MM.1S (cell line): ENCODE measurements around the gene GNAT3.

Source experiments
- DNase-seq: peaks from one replicate; pipeline ENCODE4 v3.0.0-alpha.2; 2015
- H2AFZ ChIP-seq: fragments of 300-600 bp; sonication (generic); 2 replicates; pipeline ENCODE4 v1.6.0; 2016; ENCODE audit warnings: antibody characterized with exemption, low read length
- H3F3A ChIP-seq: fragments of 300-600 bp; sonication (generic); 2 replicates; pipeline ENCODE4 v1.6.1; 2016; ENCODE audit warnings: mild to moderate bottlenecking, antibody characterized with exemption, low read length, moderate library complexity, mixed read lengths; ENCODE audit not compliant: insufficient read depth
- H3K27ac ChIP-seq: fragments of 300-600 bp; sonication (generic); 2 replicates; pipeline ENCODE4 v1.5.1; 2016; ENCODE audit warnings: mild to moderate bottlenecking, low read length
- H3K27me3 ChIP-seq: fragments of 300-600 bp; sonication (generic); replicated peaks from 2 replicates; pipeline ENCODE4 v1.6.0; 2016; ENCODE audit warnings: low read length; ENCODE audit not compliant: insufficient read depth
- H3K36me3 ChIP-seq: fragments of 300-600 bp; sonication (generic); replicated peaks from 2 replicates; pipeline ENCODE4 v1.6.1; 2016; ENCODE audit warnings: mild to moderate bottlenecking, low read length, mixed read lengths; ENCODE audit not compliant: insufficient read depth
- H3K4me1 ChIP-seq: fragments of 300-600 bp; sonication (generic); 2 replicates; pipeline ENCODE4 v1.6.1; 2016; ENCODE audit warnings: low read length, mixed read lengths
- H3K4me2 ChIP-seq: fragments of 300-600 bp; sonication (generic); 2 replicates; pipeline ENCODE4 v1.6.0; 2016; ENCODE audit warnings: low read depth, low read length
- H3K4me3 ChIP-seq: fragments of 300-600 bp; sonication (generic); 2 replicates; pipeline ENCODE4 v1.5.1; 2016; ENCODE audit warnings: low read length, mixed read lengths
- H3K79me2 ChIP-seq: fragments of 300-600 bp; sonication (generic); 2 replicates; pipeline ENCODE4 v1.6.1; 2016; ENCODE audit warnings: mixed run types, low read length, mixed read lengths
- H3K9ac ChIP-seq: fragments of 300-600 bp; sonication (generic); 2 replicates; pipeline ENCODE4 v1.6.1; 2016; ENCODE audit warnings: low read length, mixed read lengths
- H3K9me2 ChIP-seq: fragments of 300-600 bp; sonication (generic); replicated peaks from 2 replicates; pipeline ENCODE4 v1.6.1; 2016; ENCODE audit warnings: mild to moderate bottlenecking, low read length, mixed read lengths; ENCODE audit not compliant: insufficient read depth
- H3K9me3 ChIP-seq: fragments of 300-600 bp; sonication (generic); replicated peaks from 2 replicates; pipeline ENCODE4 v1.6.1; 2016; ENCODE audit warnings: mild to moderate bottlenecking, low read length, mixed read lengths; ENCODE audit not compliant: insufficient read depth
- H4K20me1 ChIP-seq: fragments of 300-600 bp; sonication (generic); 2 replicates; pipeline ENCODE4 v1.6.1; 2016; ENCODE audit warnings: mild to moderate bottlenecking, low read length, moderate library complexity, mixed read lengths; ENCODE audit not compliant: insufficient read depth
- EZH2 ChIP-seq: fragments of 300-600 bp; sonication (generic); optimal IDR thresholded peaks from 2 replicates; pipeline ENCODE3; 2017; ENCODE audit warnings: low read depth, mild to moderate bottlenecking, antibody characterized with exemption, low read length, mixed read lengths
- EZH2phosphoT487 ChIP-seq: fragments of 300-600 bp; sonication (generic); IDR thresholded peaks from 2 replicates; pipeline ENCODE4 v1.6.1; 2018; ENCODE audit warnings: antibody characterized with exemption, low read length
- TF ChIP-seq, protein P1 (sequence below): fragments of 300-600 bp; sonication (generic); IDR thresholded peaks from 2 replicates; pipeline ENCODE4 v1.5.1; 2016; ENCODE audit warnings: antibody characterized with exemption, low read length, mixed read lengths

The GNAT3 gene

DNA sequence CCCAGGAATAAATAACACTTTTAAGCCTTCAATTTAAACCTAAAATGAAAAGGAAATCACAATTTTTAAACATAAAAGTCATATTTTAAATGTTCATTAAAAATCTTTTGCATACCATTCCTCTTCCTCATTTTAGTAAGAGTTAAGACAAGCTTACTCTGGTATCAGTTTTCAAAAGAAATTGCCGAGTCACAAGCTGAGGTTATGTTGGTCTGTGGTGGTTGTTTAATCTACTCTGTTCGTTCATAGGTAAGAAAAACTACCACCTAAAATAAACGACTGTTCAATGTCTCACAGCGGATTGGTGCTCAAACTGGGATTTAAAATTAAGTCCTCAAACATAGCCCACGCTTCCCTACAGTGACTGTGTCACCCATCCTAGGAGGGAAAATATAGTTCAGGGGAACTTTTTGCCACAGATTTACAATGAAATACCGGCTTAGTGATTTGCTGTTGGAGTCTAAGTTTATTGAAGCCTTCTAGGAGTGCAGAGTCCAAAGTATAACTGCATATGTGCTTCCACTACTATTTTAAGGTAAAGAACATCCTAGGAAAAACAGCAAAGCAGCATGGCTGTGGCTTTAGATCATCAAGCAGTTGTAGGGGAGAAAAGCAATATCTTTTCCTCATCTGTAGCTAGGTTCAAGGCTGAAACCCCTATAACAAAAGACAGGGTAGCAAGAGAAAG lies 61.1 kb downstream of the GNAT3 start:
- Histone ChIP-seq H3K9me2 (no peaks in the 10 kb centered on the region), H3K4me1 (no peaks in the 10 kb centered on the region), H3K27ac (no peak overlapping the region), H3K4me2 (no peak overlapping the region), H3K79me2 (no peaks in the 10 kb centered on the region), H4K20me1 (no peaks in the 10 kb centered on the region), H3F3A (no peaks in the 10 kb centered on the region), H3K36me3 (no peaks in the 10 kb centered on the region), H3K4me3 (no peak overlapping the region), H3K9ac (no peak overlapping the region), H3K9me3 (no peaks in the 10 kb centered on the region), H3K27me3 (no peaks in the 10 kb centered on the region), H2AFZ (no peak overlapping the region)
- no peak for TF ChIP-seq EZH2
- TF ChIP-seq, protein P1, sequence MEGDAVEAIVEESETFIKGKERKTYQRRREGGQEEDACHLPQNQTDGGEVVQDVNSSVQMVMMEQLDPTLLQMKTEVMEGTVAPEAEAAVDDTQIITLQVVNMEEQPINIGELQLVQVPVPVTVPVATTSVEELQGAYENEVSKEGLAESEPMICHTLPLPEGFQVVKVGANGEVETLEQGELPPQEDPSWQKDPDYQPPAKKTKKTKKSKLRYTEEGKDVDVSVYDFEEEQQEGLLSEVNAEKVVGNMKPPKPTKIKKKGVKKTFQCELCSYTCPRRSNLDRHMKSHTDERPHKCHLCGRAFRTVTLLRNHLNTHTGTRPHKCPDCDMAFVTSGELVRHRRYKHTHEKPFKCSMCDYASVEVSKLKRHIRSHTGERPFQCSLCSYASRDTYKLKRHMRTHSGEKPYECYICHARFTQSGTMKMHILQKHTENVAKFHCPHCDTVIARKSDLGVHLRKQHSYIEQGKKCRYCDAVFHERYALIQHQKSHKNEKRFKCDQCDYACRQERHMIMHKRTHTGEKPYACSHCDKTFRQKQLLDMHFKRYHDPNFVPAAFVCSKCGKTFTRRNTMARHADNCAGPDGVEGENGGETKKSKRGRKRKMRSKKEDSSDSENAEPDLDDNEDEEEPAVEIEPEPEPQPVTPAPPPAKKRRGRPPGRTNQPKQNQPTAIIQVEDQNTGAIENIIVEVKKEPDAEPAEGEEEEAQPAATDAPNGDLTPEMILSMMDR = no peak
- no peak for TF ChIP-seq EZH2phosphoT487
- no peak for DNase-seq

DNA sequence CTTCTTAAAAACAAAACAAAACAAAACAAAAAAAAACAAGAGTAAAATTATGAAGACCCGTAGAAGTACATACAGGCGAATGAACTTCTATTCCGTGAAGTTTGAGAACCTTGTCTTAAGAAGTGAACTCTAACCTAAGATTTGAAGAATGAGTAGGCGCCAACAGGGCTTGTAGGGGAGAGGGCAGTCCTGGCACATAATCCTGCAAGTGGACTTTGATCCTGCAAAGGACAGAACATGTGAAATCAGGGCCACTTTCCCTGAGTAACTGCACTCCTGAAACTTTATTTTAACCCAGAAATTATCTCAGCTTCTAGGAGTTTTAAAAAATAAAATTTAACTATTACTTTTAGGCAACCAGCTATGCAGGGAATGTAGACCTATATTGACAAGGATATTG lies 62.0 kb downstream of the GNAT3 start:
- H3K36me3 ChIP-seq = no peaks in the 10 kb centered on the region
- TF ChIP-seq EZH2phosphoT487 = no peak
- TF ChIP-seq EZH2 = no peak
- TF ChIP-seq, protein P1 = no peak
- DNase-seq = no peak
- no peaks in the 10 kb centered on the region for H3K4me1 ChIP-seq
- no peaks in the 10 kb centered on the region for H4K20me1 ChIP-seq
- H3K4me3 ChIP-seq = no peak overlapping the region
- no peaks in the 10 kb centered on the region for H3K9me2 ChIP-seq
- H3K9ac ChIP-seq = no peak overlapping the region
- H3F3A ChIP-seq = no peaks in the 10 kb centered on the region
- no peak overlapping the region for H3K27ac ChIP-seq
- no peak overlapping the region for H2AFZ ChIP-seq
- no peaks in the 10 kb centered on the region for H3K9me3 ChIP-seq
- no peak overlapping the region for H3K4me2 ChIP-seq
- no peaks in the 10 kb centered on the region for H3K79me2 ChIP-seq
- H3K27me3 ChIP-seq = no peaks in the 10 kb centered on the region

DNA sequence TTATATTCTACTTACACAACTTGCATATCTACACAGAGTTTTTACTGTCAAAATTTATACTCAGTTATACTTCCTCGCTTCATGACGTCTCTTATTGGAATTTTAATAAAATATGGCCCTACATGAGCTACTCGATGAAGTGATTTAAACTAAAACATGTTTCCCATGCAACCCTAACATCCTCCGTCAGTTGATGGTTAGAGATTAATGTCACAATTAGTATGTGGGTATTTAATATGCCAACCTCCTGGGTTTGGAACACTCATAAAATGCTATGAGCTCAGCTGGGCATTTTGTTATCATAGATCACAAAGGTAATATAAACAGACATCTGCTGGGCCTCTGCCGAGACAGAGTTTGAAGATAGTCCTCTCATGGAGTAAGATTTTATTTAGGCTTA lies 66.5 kb downstream of the GNAT3 start:
- Histone ChIP-seq H3F3A (no peaks in the 10 kb centered on the region), H3K36me3 (no peaks in the 10 kb centered on the region), H3K9me2 (no peaks in the 10 kb centered on the region), H3K4me2 (no peak overlapping the region), H2AFZ (no peak overlapping the region), H3K4me1 (no peaks in the 10 kb centered on the region), H3K27ac (no peak overlapping the region), H3K4me3 (no peak overlapping the region), H3K27me3 (no peaks in the 10 kb centered on the region), H3K9ac (no peak overlapping the region), H3K79me2 (no peaks in the 10 kb centered on the region), H4K20me1 (no peaks in the 10 kb centered on the region), H3K9me3 (no peaks in the 10 kb centered on the region)
- DNase-seq = no peak
- TF ChIP-seq, protein P1 = no peak
